Left ventricle myocardium inferior (tissue), 1 donor: ENCODE results near the gene VAV3. TPM values are rescaled to one million over a fixed set of nuclear protein-coding genes. Genes with fewer than 3 reads are reported as not detected.
"Not testable (repeated sequence)": the region's sequence is repeated elsewhere in the genome, so short reads cannot be mapped to it uniquely, and the experiment has no call there.

Experiments used
- DNase-seq: peaks from one replicate; pipeline ENCODE4 v3.0.0-alpha.2; 2020
- H3K27ac ChIP-seq: fragments of 200-600 bp; replicated peaks from 2 replicates; pipeline ENCODE4 v1.8.0; 2021
- H3K27me3 ChIP-seq: fragments of 200-600 bp; 2 replicates; pipeline ENCODE4 v1.8.0; 2021; ENCODE audit warnings: low read depth
- H3K36me3 ChIP-seq: fragments of 200-600 bp; 2 replicates; pipeline ENCODE4 v1.8.0; 2021
- H3K4me1 ChIP-seq: fragments of 200-600 bp; 2 replicates; pipeline ENCODE4 v1.8.0; 2021
- H3K4me3 ChIP-seq: fragments of 200-600 bp; 2 replicates; pipeline ENCODE4 v1.8.0; 2021; ENCODE audit warnings: mild to moderate bottlenecking, moderate library complexity
- H3K9me3 ChIP-seq: fragments of 200-600 bp; replicated peaks from 2 replicates; pipeline ENCODE4 v1.8.0; 2021
- CTCF ChIP-seq: fragments of 200-600 bp; IDR thresholded peaks from 2 replicates; pipeline ENCODE4 v1.8.0; 2021; ENCODE audit warnings: antibody characterized with exemption, mild to moderate bottlenecking, borderline replicate concordance
- intact Hi-C: fragments of 100-400 bp; cut with micrococcal nuclease; formaldehyde crosslinking; loops from one replicate; pipeline ENCODE4 v1.11.0; 2022
- total RNA-seq: library from RNA; stranded (reverse); fragmentation: NEBNext Ultra II Directional; extraction: Animal tissue kit (Norgen Biotek cat#: 25700); gene quantifications from one replicate; pipeline ENCODE4 v1.2.1, GENCODE V29; 2021
- donor health status: DM: no; HTN: yes; CAD: no; lungs with severe emphysema.

VAV3 gene
- total RNA-seq, 1 donor from 2014 or later = 1.4 TPM

- TF ChIP-seq CTCF = no peak
- Histone ChIP-seq H3K36me3 (no peaks in the 10 kb centered on the region), H3K27ac (no peak overlapping the region), H3K4me3 (no peak overlapping the region), H3K4me1 (peaks cover 12% of the 10 kb centered on the region), H3K9me3 (no peaks in the 10 kb centered on the region), H3K27me3 (no peaks in the 10 kb centered on the region)
- DNase-seq = no peak
- intact Hi-C loops = no loop called here
Measured at GRCh38 chr1:107894605-107895004, 70.4 kb downstream of the VAV3 start.

- peaks cover 12% of the 10 kb centered on the region for H3K4me1 ChIP-seq
- H3K27ac ChIP-seq, H3K36me3 ChIP-seq, H3K9me3 ChIP-seq, H3K27me3 ChIP-seq, H3K4me3 ChIP-seq, DNase-seq, intact Hi-C loops: not testable (repeated sequence)
Measured at GRCh38 chr1:107893350-107893749, 71.6 kb downstream of the VAV3 start.

- H3K27me3 ChIP-seq = no peaks in the 10 kb centered on the region
- no peak for DNase-seq
- no peaks in the 10 kb centered on the region for H3K9me3 ChIP-seq
- H3K36me3 ChIP-seq = no peaks in the 10 kb centered on the region
- H3K4me1 ChIP-seq = no peaks in the 10 kb centered on the region
- intact Hi-C loops = no loop called here
- no peak for TF ChIP-seq CTCF
- no peak overlapping the region for H3K27ac ChIP-seq
- no peak overlapping the region for H3K4me3 ChIP-seq
Measured at GRCh38 chr1:107889524-107889923, 75.5 kb downstream of the VAV3 start.

GRCh38 chr1:107883562-107883961, 81.4 kb downstream of the VAV3 start:
- intact Hi-C loops = no loop called here
- Histone ChIP-seq H3K4me1 (peaks cover 11% of the 10 kb centered on the region), H3K27ac (no peak overlapping the region), H3K4me3 (no peak overlapping the region), H3K27me3 (no peaks in the 10 kb centered on the region), H3K9me3 (no peaks in the 10 kb centered on the region), H3K36me3 (no peaks in the 10 kb centered on the region)
- TF ChIP-seq CTCF = no peak
- DNase-seq = no peak

GRCh38 chr1:107879927-107880326, 85.1 kb downstream of the VAV3 start:
- peaks cover 11% of the 10 kb centered on the region for H3K4me1 ChIP-seq
- intact Hi-C loops = no loop called here

GRCh38 chr1:107879346-107879745, 85.6 kb downstream of the VAV3 start:
- no peak overlapping the region for H3K27ac ChIP-seq
- TF ChIP-seq CTCF = no peak
- peaks cover 11% of the 10 kb centered on the region for H3K4me1 ChIP-seq
- no peak for DNase-seq
- no peaks in the 10 kb centered on the region for H3K27me3 ChIP-seq
- H3K36me3 ChIP-seq = no peaks in the 10 kb centered on the region
- intact Hi-C loops = no loop called here
- H3K4me3 ChIP-seq = no peak overlapping the region
- peaks cover 18% of the 10 kb centered on the region for H3K9me3 ChIP-seq

More at GRCh38 chr1:107879927-107880326, 85.1 kb downstream of the VAV3 start:
- no peak overlapping the region for H3K27ac ChIP-seq
- TF ChIP-seq CTCF = no peak
- H3K4me3 ChIP-seq = no peak overlapping the region
- H3K27me3 ChIP-seq = no peaks in the 10 kb centered on the region
- H3K9me3 ChIP-seq = peaks cover 18% of the 10 kb centered on the region
- DNase-seq = no peak
- no peaks in the 10 kb centered on the region for H3K36me3 ChIP-seq
